ENCODE data around the gene SOX12. TPM values are rescaled to one million over a fixed set of nuclear protein-coding genes. Genes with fewer than 3 reads are reported as not detected.

Gene SOX12
- total and polyA plus RNA-seq, 2 donors (not counting 1 experiment from before 2014, with no cell fraction given) = 5.3 to 13.6 TPM

DNA sequence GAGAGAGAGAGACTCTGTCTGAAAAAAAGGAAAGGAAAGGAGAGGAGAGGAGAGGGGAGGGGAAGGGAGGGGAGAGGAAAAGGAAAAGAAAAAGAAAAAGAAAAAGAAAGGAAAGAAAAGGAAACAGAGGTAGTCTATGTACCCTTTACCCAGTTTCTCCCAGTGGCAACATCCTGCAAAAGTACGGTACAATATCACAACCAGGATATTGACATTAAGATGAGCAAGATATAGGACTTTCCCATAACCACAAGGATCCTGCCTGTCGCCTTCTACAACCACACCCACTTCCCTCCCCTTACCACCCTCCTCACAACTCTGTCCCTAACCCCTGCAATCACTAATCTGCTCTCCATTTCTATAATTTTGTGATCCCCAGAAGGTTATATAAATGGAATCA, 38.8 kb upstream of the SOX12 start:
- Histone ChIP-seq H3K36me3 (replicated peaks in 1 of 2; ENCODE audit: control extremely low read depth in 1 of 2, control insufficient read depth in 1 of 2, extremely low read depth in 1 of 2, insufficient read depth in 2 of 2, low read length in 1 of 2) (no peaks in the 10 kb centered on the region), H3K79me2 (ENCODE audit: control insufficient read depth, insufficient read depth, low read length) (peaks cover 3% of the 10 kb centered on the region), H3K4me2 (replicated peaks; ENCODE audit: low read depth, low read length, poor library complexity, severe bottlenecking) (no peak overlapping the region), H2AFZ (ENCODE audit: insufficient read depth, low read depth, low read length, poor library complexity, severe bottlenecking) (no peak overlapping the region), H3K4me1 (ENCODE audit: control insufficient read depth in 2 of 2, insufficient read depth in 2 of 2, low read length in 2 of 2) (peaks cover 14 to 17% of the 10 kb centered on the region in 2 donors), H3K9me3 (ENCODE audit: control extremely low read depth in 1 of 3, control insufficient read depth in 2 of 3, insufficient read depth in 1 of 3, low read length in 2 of 3) (no peaks in the 10 kb centered on the region), H4K20me1 (ENCODE audit: control insufficient read depth, insufficient read depth, low read length, poor library complexity, severe bottlenecking) (no peaks in the 10 kb centered on the region), H3K27me3 (replicated peaks in 1 of 4; ENCODE audit: control extremely low read depth in 1 of 4, control insufficient read depth in 3 of 4, insufficient read depth in 4 of 4, low read length in 3 of 4) (no peaks in the 10 kb centered on the region), H3K4me3 (ENCODE audit: control extremely low read depth in 1 of 5, extremely low read depth in 1 of 5, insufficient read depth in 1 of 5, low read depth in 2 of 5, low read length in 4 of 5) (no peak overlapping the region), H3K27ac (ENCODE audit: low read length in 2 of 2) (no peak overlapping the region), H3K9ac (ENCODE audit: low read length) (no peak overlapping the region)
- Mint-ChIP-seq H3K4me3 (no peak overlapping the region), H3K27me3 (no peaks in the 10 kb centered on the region), H3K27ac (peak overlapping the region; percentile 13), H3K4me1 (peaks cover 6% of the 10 kb centered on the region), H3K9me3 (ENCODE audit: insufficient read depth) (no peaks in the 10 kb centered on the region)
- no peak for TF ChIP-seq CTCF (IDR thresholded peaks at IDR 0.05)
- no peak for TF ChIP-seq EZH2 (IDR thresholded peaks at IDR 0.05; ENCODE audit: borderline replicate concordance, insufficient read depth, low read depth, low read length, poor library complexity, severe bottlenecking)
- no CpG with 5 or more reads among the region's 2 CpGs for WGBS (ENCODE audit: insufficient coverage)
- intact Hi-C loops (cut with micrococcal nuclease) = no loop called here
- ChIA-PET CTCF (no interaction called here), POLR2A (interaction anchor here (0.7 kb wide), 1 partner anchor 24 kb away, joined by 6 read pairs; no protein-coding TSS in a partner anchor)
- ATAC-seq (ENCODE audit: low read depth) = no peak
- no peak for DNase-seq

- Histone ChIP-seq H3K9ac (ENCODE audit: low read length) (no peak overlapping the region), H3K27ac (ENCODE audit: low read length in 2 of 2) (no peak overlapping the region), H3K27me3 (replicated peaks in 1 of 4; ENCODE audit: control extremely low read depth in 1 of 4, control insufficient read depth in 3 of 4, insufficient read depth in 4 of 4, low read length in 3 of 4) (no peaks in the 10 kb centered on the region), H3K4me3 (ENCODE audit: control extremely low read depth in 1 of 5, extremely low read depth in 1 of 5, insufficient read depth in 1 of 5, low read depth in 2 of 5, low read length in 4 of 5) (no peak overlapping the region), H3K9me3 (ENCODE audit: control extremely low read depth in 1 of 3, control insufficient read depth in 2 of 3, insufficient read depth in 1 of 3, low read length in 2 of 3) (no peaks in the 10 kb centered on the region), H3K4me1 (ENCODE audit: control insufficient read depth in 2 of 2, insufficient read depth in 2 of 2, low read length in 2 of 2) (peaks cover 18 to 22% of the 10 kb centered on the region in 2 donors), H3K36me3 (replicated peaks in 1 of 2; ENCODE audit: control extremely low read depth in 1 of 2, control insufficient read depth in 1 of 2, extremely low read depth in 1 of 2, insufficient read depth in 2 of 2, low read length in 1 of 2) (no peaks in the 10 kb centered on the region), H4K20me1 (ENCODE audit: control insufficient read depth, insufficient read depth, low read length, poor library complexity, severe bottlenecking) (no peaks in the 10 kb centered on the region), H3K4me2 (replicated peaks; ENCODE audit: low read depth, low read length, poor library complexity, severe bottlenecking) (peak overlapping the region; percentile 87), H3K79me2 (ENCODE audit: control insufficient read depth, insufficient read depth, low read length) (peaks cover 12% of the 10 kb centered on the region), H2AFZ (ENCODE audit: insufficient read depth, low read depth, low read length, poor library complexity, severe bottlenecking) (peak overlapping the region; percentile 88)
- ChIA-PET POLR2A (no interaction called here), CTCF (interaction anchor here (2.2 kb wide), 1 partner anchor 41 kb away, joined by 9 read pairs; no protein-coding TSS in a partner anchor)
- H3K9me3 Mint-ChIP-seq (ENCODE audit: insufficient read depth) = no peaks in the 10 kb centered on the region
- intact Hi-C loops (cut with micrococcal nuclease) = no loop called here
- no peak overlapping the region for H3K4me3 Mint-ChIP-seq
- no peaks in the 10 kb centered on the region for H3K27me3 Mint-ChIP-seq
- peaks cover 6% of the 10 kb centered on the region for H3K4me1 Mint-ChIP-seq
- H3K27ac Mint-ChIP-seq = no peak overlapping the region
- ATAC-seq (ENCODE audit: low read depth) (no peak), DNase-seq (no peak)
- WGBS (ENCODE audit: insufficient coverage) = no CpG with 5 or more reads among the region's 3 CpGs
- TF ChIP-seq EZH2 (IDR thresholded peaks at IDR 0.05; ENCODE audit: borderline replicate concordance, insufficient read depth, low read depth, low read length, poor library complexity, severe bottlenecking) (no peak), CTCF (IDR thresholded peaks at IDR 0.05) (no peak)
Observed at GRCh38 chr20:288956-289692, 36.2 kb upstream of the SOX12 start.

All from B cell (primary cell).